ENCODE measurements around the gene TECPR2.
"Not testable (repeated sequence)": the region's sequence is repeated elsewhere in the genome, so short reads cannot be mapped to it uniquely, and the experiment has no call there.

TECPR2 gene

DNA sequence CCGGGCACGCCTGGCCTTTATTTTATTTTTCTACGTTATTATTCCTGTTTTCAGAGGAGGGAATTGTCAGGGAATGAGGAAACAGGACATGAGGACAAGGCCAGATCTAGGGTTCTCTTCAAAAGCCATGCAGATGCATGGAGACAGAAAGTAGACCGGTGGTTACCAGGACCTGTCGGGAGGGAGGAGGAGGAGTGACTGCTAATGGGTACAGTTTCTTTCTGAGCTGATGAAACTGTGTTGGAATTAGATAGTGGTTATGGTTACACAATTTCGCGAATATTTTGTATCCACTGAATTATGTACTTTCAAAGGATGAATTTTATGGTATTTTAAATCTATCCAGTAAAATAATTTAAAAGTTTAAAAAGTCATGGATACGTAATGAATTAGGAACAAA, 31.9 kb upstream of the TECPR2 start:
- no peak for DNase-seq (ENCODE audit: low spot score)

GRCh38 chr14:102333390-102333789, 29.4 kb upstream of the TECPR2 start:
- DNase-seq (ENCODE audit: low spot score): no peak

- no peak for DNase-seq (ENCODE audit: low spot score)
Observed at GRCh38 chr14:102333795-102334705, 28.7 kb upstream of the TECPR2 start.

GRCh38 chr14:102335163-102335562, 27.6 kb upstream of the TECPR2 start:
- no peak for DNase-seq (ENCODE audit: low spot score)

- no peak for DNase-seq (ENCODE audit: low spot score)
Observed at GRCh38 chr14:102338724-102339123, 24.0 kb upstream of the TECPR2 start.

- no peak for DNase-seq (ENCODE audit: low spot score)
Observed at GRCh38 chr14:102341566-102341965, 21.2 kb upstream of the TECPR2 start.

- DNase-seq (ENCODE audit: low spot score): no peak
Observed at GRCh38 chr14:102342238-102342637, 20.5 kb upstream of the TECPR2 start.

GRCh38 chr14:102344084-102344483, 18.7 kb upstream of the TECPR2 start:
- no peak for DNase-seq (ENCODE audit: low spot score)

GRCh38 chr14:102344485-102344884, 18.3 kb upstream of the TECPR2 start:
- no peak for DNase-seq (ENCODE audit: low spot score)

- no peak for DNase-seq (ENCODE audit: low spot score)
Observed at GRCh38 chr14:102345232-102345631, 17.5 kb upstream of the TECPR2 start.

DNA sequence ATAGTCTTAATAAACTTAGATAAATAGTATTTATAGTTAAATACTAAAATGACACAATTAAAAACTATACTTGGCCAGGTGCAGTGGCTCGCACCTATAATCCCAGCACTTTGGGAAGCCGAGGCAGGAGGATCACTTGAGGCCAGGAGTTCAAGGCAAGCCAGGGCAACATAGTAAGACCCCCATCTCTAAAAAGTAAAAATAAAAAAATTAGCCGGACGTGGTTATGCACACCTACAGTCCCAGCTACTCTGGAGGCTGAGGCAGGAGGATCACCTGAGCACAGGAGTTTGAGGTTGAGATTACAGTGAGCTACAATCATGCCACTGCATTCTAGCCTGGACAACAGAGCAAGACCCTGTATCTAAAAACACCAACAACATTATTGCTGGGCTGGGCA, 16.1 kb upstream of the TECPR2 start:
- no peak for DNase-seq (ENCODE audit: low spot score)

DNA sequence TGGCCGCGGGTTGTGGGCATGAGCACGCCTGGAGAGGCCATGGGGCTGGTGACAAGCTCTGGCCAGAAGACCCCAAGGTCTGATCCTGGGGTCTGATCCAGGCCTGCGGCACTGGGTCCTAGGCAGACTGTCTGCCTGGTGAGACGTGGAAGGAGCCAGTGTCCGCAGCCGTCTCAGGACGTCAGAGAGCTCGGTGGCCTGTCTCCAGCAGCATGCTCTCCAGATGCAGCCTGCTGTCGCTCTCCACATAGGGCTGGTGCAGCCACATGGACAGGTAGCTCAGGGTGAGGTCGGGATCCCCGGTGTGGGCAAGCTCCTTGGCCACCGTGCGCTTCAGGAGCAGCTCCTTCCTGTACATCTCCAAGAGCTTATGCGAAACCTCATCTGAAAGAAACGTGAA, 14.4 kb upstream of the TECPR2 start:
- DNase-seq (ENCODE audit: low spot score): no peak

DNA sequence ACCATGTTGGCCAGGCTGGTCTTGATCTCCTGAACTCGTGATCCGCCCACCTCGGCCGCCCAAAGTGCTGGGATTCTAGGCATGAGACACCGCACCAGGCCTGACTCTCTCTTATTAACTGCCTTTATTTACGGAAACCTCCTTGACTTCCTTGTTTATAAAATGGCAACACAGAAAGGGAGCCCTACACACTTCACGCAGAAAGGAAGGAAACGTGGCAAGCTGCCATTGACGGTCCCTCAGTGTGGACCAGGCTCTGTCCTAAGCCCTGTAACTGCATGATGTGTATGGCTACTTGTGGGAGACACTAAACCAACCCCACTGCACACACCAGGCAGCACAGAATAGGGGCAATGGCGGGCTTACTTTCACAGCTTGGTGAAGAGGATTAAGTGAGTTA, 11.7 kb upstream of the TECPR2 start:
- DNase-seq (ENCODE audit: low spot score): no peak

- not testable (repeated sequence) for DNase-seq (ENCODE audit: low spot score)
Observed at GRCh38 chr14:102351593-102351992, 11.1 kb upstream of the TECPR2 start.

GRCh38 chr14:102352213-102352612, 10.5 kb upstream of the TECPR2 start:
- DNase-seq (ENCODE audit: low spot score): no peak

DNA sequence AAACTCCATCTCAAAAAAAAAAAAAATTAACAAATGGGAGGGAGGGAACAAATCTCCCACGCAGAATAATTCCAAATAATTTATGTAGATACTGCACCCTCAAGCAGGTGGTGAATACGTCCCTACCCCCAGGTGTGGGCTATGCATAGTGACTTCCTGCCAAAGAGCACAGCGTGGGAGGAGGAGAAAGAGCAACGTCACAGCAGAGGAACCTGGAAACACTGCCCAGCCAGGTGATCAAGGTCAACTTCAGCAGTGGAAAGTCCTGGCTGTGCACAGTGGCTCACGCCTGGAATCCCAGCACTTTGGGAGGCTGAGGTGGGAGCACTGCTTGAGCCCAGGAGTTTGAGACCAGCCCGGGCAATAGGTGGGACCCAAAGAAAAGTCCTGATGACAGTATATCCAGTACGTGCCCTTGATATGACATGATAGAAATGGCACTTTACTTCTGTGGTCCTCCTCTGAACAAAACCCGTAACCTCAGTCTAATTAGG, 9.6 kb upstream of the TECPR2 start:
- DNase-seq (ENCODE audit: low spot score): no peak

GRCh38 chr14:102356280-102356679, 6.5 kb upstream of the TECPR2 start:
- DNase-seq (ENCODE audit: low spot score): no peak

- no peak for DNase-seq (ENCODE audit: low spot score)
Observed at GRCh38 chr14:102359341-102359740, 3.4 kb upstream of the TECPR2 start.

DNA sequence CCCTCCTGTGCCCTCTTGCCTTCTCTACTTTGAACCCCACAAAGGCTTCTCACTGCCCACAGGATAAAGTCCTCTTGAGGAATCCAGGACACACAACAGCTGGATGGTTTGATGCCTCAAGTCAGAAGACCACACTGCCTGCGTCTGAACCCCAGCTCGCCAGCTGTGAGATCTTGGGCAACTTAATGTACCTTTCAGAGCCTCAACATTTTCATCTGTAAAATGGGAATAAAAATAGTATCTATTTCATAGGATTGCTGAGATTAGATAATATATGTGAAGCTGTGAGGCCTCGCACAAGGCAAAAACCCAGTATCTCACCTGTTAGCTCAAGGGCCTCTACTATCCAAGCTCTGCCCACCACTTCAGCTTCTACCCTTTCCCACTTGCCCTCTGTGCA, 2.4 kb upstream of the TECPR2 start:
- DNase-seq (ENCODE audit: low spot score): no peak

DNA sequence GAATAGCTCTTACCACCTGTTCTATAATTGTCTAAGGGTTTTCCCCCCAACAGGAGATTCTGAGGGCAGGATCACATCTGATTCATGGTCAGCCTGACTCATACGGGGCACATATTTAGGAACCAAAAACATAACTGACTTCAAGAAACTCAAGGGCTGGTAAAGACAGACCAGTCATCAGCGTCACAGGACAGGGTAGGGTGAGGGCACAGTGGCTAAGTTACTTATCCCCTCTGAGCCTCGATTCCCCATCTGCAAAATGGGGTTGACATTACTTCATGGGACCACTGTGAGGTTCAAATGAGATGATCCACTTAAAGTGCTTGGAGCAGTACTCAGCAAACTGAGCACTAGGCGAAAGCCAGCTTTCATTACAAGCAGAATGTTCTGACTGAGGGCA, 657 bp upstream of the TECPR2 start:
- DNase-seq (ENCODE audit: low spot score): peak; percentile 62

DNA sequence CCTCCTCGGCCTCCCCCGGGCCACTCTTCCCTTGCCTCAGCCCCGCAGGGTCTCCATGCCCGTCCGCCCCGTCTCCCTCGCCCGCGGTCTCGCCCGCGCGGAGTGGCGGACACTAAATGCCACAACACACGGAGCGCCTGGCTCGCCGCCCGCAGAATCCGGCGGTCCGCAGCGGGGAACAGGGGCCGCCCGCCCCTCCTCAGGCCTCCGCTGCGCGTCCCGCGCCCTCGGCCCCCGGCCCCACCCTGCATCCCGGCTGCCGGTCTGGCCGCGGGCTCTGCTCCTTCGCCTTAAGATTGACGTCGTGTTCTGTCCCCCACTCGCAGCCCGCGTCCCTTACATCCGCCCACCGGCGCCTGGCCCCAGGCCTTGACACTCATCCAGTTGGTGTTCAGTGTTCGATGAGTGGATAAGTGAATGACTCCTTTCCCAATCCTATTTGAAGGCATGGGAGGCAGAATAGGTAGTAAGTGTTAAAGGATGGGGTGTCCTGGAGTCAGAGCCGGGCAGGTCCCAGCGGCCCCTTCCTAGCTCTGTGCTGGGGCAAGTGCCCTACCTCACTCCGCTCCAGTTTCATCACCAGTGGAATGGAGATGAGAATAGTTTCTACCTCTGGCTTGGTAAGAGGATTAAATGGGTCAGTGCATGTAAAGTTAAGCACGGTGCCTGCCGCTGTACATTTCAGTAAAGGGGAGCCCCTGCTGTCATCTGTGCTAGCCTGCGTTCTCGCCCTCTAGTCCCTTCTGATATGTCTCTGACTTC, 622 bp downstream of the TECPR2 start:
- DNase-seq (ENCODE audit: low spot score): peak; percentile 61

DNA sequence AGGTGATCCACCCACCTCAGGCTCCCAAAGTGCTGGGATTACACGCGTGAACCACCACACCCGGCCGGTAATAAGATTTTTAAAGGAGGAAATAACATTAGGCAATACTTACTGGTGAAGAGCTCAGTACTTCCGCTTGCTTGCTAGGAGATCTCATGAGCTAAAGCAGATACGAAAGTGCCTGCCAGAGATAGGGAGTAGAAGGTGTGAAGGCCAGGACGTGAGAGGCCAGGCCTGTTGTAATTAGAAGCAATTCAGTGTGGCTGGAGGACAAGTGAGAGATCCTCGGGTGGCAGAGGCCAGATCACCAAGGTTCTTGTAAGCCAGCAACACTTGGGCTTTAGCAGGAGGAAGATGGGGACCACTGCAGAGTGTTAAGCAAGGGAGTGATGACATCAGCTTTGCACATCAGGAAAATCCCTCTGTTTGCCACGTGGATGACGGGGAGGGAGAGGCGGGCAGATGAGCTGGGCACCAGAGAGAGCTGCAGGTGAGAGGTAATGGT, 7.6 kb downstream of the TECPR2 start:
- no peak for DNase-seq (ENCODE audit: low spot score)

DNA sequence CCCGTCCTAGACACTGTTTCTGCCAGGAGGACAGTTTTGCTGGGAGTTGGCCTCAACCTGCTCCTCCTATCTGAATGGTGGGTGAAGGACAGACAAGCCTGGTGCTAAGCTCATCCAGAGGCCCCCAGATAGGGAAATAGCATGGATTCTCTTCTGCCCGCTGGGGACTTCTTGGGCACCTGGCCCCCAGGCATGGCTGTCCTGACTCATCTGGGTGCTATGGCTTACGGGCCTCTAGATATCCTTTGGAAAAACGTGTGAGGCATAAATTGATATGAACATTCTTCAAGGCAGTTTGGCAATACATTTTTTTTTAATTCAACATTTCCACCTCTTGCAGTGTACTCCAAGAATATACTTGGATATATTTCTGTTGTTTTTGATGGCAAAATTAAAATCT, 8.6 kb downstream of the TECPR2 start:
- no peak for DNase-seq (ENCODE audit: low spot score)

Data from AG20443 (cell line).